Vagina (tissue), 2 donors: ENCODE measurements around the gene GTF2A1. TPM values are rescaled to one million over a fixed set of nuclear protein-coding genes. Genes with fewer than 3 reads are reported as not detected.

ENCODE experiments used
- DNase-seq, 2 donors: peaks; one replicate each; pipeline ENCODE4 v3.0.0-alpha.2; 2017; ENCODE audit errors: extremely low spot score in 2 of 2
- H3K27ac ChIP-seq: fragments of 200-600 bp; sonication (generic); one replicate; pipeline ENCODE4 v1.5.1; 2019
- H3K27me3 ChIP-seq: fragments of 200-600 bp; sonication (generic); one replicate; pipeline ENCODE4 v1.5.1; 2019
- H3K36me3 ChIP-seq, 2 donors: fragments of 200-600 bp; sonication (generic); one replicate each; pipeline ENCODE4 v1.5.1; 2017 to 2019
- H3K4me1 ChIP-seq: fragments of 200-600 bp; sonication (generic); one replicate; pipeline ENCODE4 v1.5.1; 2019
- H3K4me3 ChIP-seq, 2 donors: fragments of 200-600 bp; sonication (generic); 1 replicate in 1 of 2; 2 replicates in 1 of 2; pipeline ENCODE4 v1.5.1; 2016 to 2019
- H3K9me3 ChIP-seq: fragments of 200-600 bp; sonication (generic); one replicate; pipeline ENCODE4 v1.5.1; 2019
- POLR2A ChIP-seq, 2 donors: fragments of 450-650 bp; IDR thresholded peaks; one replicate each; pipeline ENCODE4 v1.6.1; 2017; ENCODE audit warnings: antibody characterized with exemption in 2 of 2, mild to moderate bottlenecking in 2 of 2, moderate library complexity in 2 of 2
- POLR2AphosphoS5 ChIP-seq, 2 donors: sonication (generic); formaldehyde crosslinking; IDR thresholded peaks; one replicate each; pipeline ENCODE4 v1.9.0; 2017; ENCODE audit warnings: antibody characterized with exemption in 2 of 2, mild to moderate bottlenecking in 2 of 2, low read depth in 1 of 2; ENCODE audit not compliant: insufficient read depth in 1 of 2
- intact Hi-C: fragments of 100-400 bp; cut with DNase I; formaldehyde crosslinking; loops from one replicate; pipeline ENCODE4 v1.15.1; 2023
- total RNA-seq: library from RNA; depleted of rRNA; stranded (reverse); fragments of >200 nt; gene quantifications from one replicate; pipeline ENCODE4 v1.2.3, GENCODE V29; 2016
- TF ChIP-seq, protein P1 (sequence below), 3 experiments: fragments of 450-650 bp in 2 of 3; fragments of 200-600 bp in 1 of 3; sonication (generic) in 1 of 3; IDR thresholded peaks; one replicate each; pipeline ENCODE4 v1.5.1; 2017 to 2019; ENCODE audit warnings: antibody characterized with exemption in 3 of 3, mild to moderate bottlenecking in 2 of 3, moderate library complexity in 2 of 3

GTF2A1 gene
- 21.6 TPM for total RNA-seq

GRCh38 chr14:81220830-81221578 is at the start of gene GTF2A1:
Gene GTF2A1, minus strand, starts transcription at chr14:81220959. Its CDS starts 441 bp downstream, at chr14:81220518.
- Histone ChIP-seq H3K27me3 (no peaks in the 10 kb centered on the region), H3K4me1 (peaks cover 23% of the 10 kb centered on the region), H3K4me3 (peak within 1 kb of the TSS; percentile 83 to 85), H3K27ac (peak within 1 kb of the TSS; percentile 98), H3K36me3 (peaks cover 0 to 3% of the 10 kb centered on the region in 2 donors), H3K9me3 (no peaks in the 10 kb centered on the region)
- peak in 1 of 2 donors; percentile 99 for DNase-seq
- TF ChIP-seq, protein P1, sequence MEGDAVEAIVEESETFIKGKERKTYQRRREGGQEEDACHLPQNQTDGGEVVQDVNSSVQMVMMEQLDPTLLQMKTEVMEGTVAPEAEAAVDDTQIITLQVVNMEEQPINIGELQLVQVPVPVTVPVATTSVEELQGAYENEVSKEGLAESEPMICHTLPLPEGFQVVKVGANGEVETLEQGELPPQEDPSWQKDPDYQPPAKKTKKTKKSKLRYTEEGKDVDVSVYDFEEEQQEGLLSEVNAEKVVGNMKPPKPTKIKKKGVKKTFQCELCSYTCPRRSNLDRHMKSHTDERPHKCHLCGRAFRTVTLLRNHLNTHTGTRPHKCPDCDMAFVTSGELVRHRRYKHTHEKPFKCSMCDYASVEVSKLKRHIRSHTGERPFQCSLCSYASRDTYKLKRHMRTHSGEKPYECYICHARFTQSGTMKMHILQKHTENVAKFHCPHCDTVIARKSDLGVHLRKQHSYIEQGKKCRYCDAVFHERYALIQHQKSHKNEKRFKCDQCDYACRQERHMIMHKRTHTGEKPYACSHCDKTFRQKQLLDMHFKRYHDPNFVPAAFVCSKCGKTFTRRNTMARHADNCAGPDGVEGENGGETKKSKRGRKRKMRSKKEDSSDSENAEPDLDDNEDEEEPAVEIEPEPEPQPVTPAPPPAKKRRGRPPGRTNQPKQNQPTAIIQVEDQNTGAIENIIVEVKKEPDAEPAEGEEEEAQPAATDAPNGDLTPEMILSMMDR (IDR thresholded peaks at IDR 0.05), result no peak
- TF ChIP-seq POLR2A (IDR thresholded peaks at IDR 0.05) (peak in 1 of 2 donors; percentile 95), POLR2AphosphoS5 (IDR thresholded peaks at IDR 0.05; ENCODE audit: insufficient read depth in 1 of 2, low read depth in 1 of 2) (peak; percentile 80 to 96)
- intact Hi-C loops, result no loop called here

DNA sequence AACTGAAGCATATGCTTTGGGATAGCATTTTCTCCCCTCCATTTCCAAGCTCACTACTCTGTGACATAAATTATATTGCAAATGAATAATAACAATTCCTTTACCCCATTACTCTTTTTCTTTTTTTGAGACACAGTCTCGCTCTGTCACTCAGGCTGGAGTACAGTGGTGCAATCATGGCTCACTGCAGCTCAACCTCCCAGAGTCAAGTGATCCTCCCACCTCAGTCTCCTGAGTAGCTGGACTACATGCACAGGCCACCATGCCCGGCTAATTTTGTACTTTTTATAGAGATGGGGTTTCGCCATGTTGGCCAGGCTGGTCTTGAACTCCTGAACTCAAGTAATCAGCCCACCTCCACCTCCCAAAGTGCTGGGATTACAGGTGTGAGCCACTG is 49.2 kb upstream of the GTF2A1 start:
- H3K4me1 ChIP-seq, result peaks cover 3% of the 10 kb centered on the region
- intact Hi-C loops, result loop anchor here (2.0 kb wide), 1 partner anchor 185 kb away; no protein-coding TSS in a partner anchor
- H3K27me3 ChIP-seq, result no peaks in the 10 kb centered on the region
- no peaks in the 10 kb centered on the region for H3K9me3 ChIP-seq
- H3K27ac ChIP-seq, result no peak overlapping the region
- no peak for TF ChIP-seq POLR2AphosphoS5 (IDR thresholded peaks at IDR 0.05; ENCODE audit: insufficient read depth in 1 of 2, low read depth in 1 of 2)
- TF ChIP-seq, protein P1 (IDR thresholded peaks at IDR 0.05), result no peak
- TF ChIP-seq POLR2A (IDR thresholded peaks at IDR 0.05), result no peak
- no peak for DNase-seq
- no peaks in the 10 kb centered on the region for H3K36me3 ChIP-seq
- H3K4me3 ChIP-seq, result no peak overlapping the region

DNA sequence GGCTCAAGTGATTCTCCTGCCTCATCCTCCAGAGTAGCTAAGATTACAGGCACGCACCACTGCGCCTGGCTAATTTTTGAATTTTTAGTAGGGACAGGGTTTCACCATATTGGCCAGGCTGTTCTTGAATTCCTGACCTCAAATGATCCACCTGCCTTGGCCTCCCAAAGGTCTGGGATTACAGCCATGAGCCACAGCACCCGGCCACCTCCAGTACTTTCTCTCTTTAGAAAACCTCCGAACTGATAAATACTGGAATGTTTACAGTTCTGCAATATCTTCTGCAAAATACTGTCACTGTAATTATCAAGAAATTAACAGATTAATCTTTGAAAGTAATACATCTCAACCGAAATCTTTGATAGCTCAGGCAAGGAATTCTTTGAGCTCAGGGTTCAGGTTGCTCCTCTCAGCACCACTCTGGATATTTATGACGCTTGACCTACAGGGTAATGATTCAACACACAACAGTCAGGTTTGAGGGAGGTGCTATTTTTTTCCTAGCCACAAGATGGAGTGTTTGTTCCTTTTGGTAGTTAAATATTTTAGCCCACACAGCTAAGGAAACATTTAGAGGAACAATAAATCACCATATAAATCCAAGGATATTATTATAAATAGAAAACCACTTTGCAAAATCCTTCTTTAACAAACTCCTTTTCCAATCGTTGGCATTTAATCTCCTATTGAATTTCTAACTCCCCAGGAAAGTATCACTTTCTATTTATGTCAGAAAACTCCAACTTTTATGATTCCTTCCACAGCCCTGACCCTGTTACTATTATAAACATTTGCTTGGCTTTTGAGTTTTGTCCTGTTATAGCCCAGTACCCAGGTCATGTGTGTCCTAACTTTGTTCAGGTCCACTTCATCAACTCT is 48.6 kb upstream of the GTF2A1 start:
- no peak for DNase-seq
- Histone ChIP-seq H3K9me3 (no peaks in the 10 kb centered on the region), H3K36me3 (no peaks in the 10 kb centered on the region), H3K4me1 (peaks cover 3% of the 10 kb centered on the region), H3K4me3 (no peak overlapping the region), H3K27ac (no peak overlapping the region), H3K27me3 (no peaks in the 10 kb centered on the region)
- intact Hi-C loops, result loop anchor here (2.0 kb wide), 1 partner anchor 185 kb away; no protein-coding TSS in a partner anchor
- no peak for TF ChIP-seq POLR2A (IDR thresholded peaks at IDR 0.05)
- TF ChIP-seq, protein P1 (IDR thresholded peaks at IDR 0.05), result peak; percentile 39 to 82 (median 56)
- peak in 1 of 2 donors; percentile 52 for TF ChIP-seq POLR2AphosphoS5 (IDR thresholded peaks at IDR 0.05; ENCODE audit: insufficient read depth in 1 of 2, low read depth in 1 of 2)

GRCh38 chr14:81268016-81268416 is 47.3 kb upstream of the GTF2A1 start:
- Histone ChIP-seq H3K36me3 (no peaks in the 10 kb centered on the region), H3K27me3 (no peaks in the 10 kb centered on the region), H3K4me3 (no peak overlapping the region), H3K27ac (no peak overlapping the region), H3K4me1 (no peaks in the 10 kb centered on the region), H3K9me3 (no peaks in the 10 kb centered on the region)
- intact Hi-C loops, result loop anchor here (2.0 kb wide), 1 partner anchor 187 kb away; no protein-coding TSS in a partner anchor
- TF ChIP-seq POLR2AphosphoS5 (IDR thresholded peaks at IDR 0.05; ENCODE audit: insufficient read depth in 1 of 2, low read depth in 1 of 2) (no peak), POLR2A (IDR thresholded peaks at IDR 0.05) (no peak)
- TF ChIP-seq, protein P1 (IDR thresholded peaks at IDR 0.05), result no peak
- DNase-seq, result no peak
